VCaP (cell line): ENCODE measurements around the gene CLBA1.

Experiments used
- H3K27ac ChIP-seq: fragments of 450-650 bp; 2 replicates; pipeline ENCODE4 v1.5.1; 2017
- TF ChIP-seq, protein P1 (sequence below): fragments of 450-650 bp; conservative IDR thresholded peaks from 2 replicates; pipeline ENCODE4 v1.5.1; 2017; ENCODE audit warnings: mild to moderate bottlenecking, moderate library complexity

The CLBA1 gene

DNA sequence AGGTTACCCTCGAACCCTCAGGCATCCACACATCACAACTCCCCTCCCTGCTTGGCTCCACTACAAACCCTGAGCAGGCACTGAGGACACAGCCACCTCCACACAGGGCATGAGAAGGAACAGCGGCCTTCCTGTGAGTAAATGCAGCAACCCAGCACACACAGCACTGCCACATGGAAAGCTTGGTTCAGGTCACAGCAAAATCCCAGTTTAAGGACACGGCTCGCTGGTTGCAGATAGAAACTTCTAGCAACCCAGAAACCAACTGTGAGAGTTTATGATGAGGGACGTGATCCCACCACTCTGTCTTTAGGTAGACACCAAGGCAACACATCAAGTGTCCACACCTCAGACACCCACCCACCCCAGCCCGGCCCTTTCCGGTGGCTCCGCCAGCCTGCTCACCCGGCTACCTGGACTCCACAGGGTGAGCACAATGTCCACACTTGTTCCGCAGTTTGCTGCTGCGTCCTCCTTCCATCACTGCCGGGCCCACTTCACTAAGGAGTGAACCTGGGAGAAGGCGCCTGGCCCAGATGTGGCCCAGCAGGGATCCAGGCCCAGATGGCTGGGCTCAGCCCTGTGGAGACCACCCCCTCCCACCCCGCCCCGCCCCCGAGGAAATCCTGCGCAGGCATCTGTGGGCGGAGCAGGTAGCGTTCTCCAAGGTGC is 22.1 kb downstream of the CLBA1 start:
- H3K27ac ChIP-seq: no peak overlapping the region
- TF ChIP-seq, protein P1, sequence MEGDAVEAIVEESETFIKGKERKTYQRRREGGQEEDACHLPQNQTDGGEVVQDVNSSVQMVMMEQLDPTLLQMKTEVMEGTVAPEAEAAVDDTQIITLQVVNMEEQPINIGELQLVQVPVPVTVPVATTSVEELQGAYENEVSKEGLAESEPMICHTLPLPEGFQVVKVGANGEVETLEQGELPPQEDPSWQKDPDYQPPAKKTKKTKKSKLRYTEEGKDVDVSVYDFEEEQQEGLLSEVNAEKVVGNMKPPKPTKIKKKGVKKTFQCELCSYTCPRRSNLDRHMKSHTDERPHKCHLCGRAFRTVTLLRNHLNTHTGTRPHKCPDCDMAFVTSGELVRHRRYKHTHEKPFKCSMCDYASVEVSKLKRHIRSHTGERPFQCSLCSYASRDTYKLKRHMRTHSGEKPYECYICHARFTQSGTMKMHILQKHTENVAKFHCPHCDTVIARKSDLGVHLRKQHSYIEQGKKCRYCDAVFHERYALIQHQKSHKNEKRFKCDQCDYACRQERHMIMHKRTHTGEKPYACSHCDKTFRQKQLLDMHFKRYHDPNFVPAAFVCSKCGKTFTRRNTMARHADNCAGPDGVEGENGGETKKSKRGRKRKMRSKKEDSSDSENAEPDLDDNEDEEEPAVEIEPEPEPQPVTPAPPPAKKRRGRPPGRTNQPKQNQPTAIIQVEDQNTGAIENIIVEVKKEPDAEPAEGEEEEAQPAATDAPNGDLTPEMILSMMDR: no peak

GRCh38 chr14:105010106-105010505 is 24.5 kb downstream of the CLBA1 start:
- H3K27ac ChIP-seq: no peak overlapping the region
- TF ChIP-seq, protein P1: no peak

DNA sequence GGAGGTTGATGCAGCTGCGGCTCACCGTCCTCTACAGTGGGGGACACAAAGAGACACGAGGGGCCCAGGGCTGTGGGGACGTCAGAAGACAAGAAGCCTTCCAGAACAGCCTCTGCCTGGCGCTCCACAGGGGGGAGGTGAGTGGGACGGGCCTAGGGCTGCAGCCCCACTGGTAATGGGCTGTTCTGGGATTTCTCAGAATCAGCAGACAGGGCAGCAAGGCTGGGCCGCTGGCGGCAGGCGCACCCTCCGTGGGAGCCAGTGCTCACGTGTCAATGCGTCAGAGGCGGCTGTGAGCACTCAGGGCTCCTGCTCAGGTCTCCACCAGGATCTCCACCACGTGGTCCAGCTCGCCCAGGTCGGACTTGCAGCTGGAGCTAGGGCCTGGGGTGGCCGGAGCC is 25.3 kb downstream of the CLBA1 start:
- TF ChIP-seq, protein P1: no peak

DNA sequence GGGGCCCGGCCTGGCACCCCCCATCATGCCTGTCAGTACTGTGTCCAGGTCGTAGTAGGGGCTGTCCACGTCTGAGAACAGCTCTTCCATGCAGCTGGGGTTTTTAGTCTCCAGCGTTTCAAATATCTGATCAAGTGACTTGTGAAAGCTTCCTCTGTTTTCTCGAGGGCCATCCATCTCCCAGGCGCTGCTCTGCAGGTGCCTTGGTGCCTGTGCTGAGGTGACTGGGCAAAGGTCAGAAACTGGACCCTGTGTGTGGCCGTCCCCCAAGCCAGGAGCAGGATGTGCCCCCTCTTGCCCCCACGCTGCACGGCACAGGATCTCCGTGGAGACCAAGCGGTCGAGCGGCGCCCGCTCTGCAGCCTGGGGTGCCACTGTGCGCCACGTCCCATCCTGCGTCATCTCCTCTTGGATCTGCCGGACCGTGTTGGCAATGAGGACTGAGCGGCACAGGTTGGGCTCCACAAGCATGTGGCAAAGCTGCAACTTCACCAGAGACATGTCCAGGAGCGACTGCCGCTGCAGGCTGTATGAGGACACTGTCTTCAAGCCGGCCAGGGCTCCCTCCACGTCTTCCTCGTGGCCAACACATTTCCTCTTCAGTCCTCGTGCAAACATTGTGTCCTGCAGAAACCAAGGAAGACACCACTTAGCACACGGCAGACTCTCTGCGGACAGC is 25.9 kb downstream of the CLBA1 start:
- TF ChIP-seq, protein P1: no peak
- H3K27ac ChIP-seq: no peak overlapping the region

More for the DNA sequence above, 25.3 kb downstream of the CLBA1 start:
- H3K27ac ChIP-seq: no peak overlapping the region

GRCh38 chr14:105012171-105012985 is 26.8 kb downstream of the CLBA1 start:
- TF ChIP-seq, protein P1: peak; percentile 67
- peak overlapping the region; percentile 37; the same call in 1 of the 2 replicates for H3K27ac ChIP-seq

- TF ChIP-seq, protein P1: no peak; the same call in 1 of the 2 replicates
Observed at GRCh38 chr14:105013150-105013785, 27.7 kb downstream of the CLBA1 start.

More at GRCh38 chr14:105013150-105013785, 27.7 kb downstream of the CLBA1 start:
- H3K27ac ChIP-seq: peak overlapping the region; percentile 37
